GM19025 (cell line): ENCODE results near the gene PPDPF.
A peak's percentile ranks its signal among the peaks of the same experiment; 100 is the strongest.

Experiments used
- ATAC-seq: cut with Tn5 transposase; IDR thresholded peaks from one replicate; pipeline ENCODE4 v1.9.1; 2021; ENCODE audit warnings: mild to moderate bottlenecking, low read depth, moderate library complexity; ENCODE audit not compliant: unreplicated experiment

The PPDPF gene

GRCh38 chr20:63536241-63536977, 15.8 kb downstream of the PPDPF start:
- ATAC-seq: no peak

DNA sequence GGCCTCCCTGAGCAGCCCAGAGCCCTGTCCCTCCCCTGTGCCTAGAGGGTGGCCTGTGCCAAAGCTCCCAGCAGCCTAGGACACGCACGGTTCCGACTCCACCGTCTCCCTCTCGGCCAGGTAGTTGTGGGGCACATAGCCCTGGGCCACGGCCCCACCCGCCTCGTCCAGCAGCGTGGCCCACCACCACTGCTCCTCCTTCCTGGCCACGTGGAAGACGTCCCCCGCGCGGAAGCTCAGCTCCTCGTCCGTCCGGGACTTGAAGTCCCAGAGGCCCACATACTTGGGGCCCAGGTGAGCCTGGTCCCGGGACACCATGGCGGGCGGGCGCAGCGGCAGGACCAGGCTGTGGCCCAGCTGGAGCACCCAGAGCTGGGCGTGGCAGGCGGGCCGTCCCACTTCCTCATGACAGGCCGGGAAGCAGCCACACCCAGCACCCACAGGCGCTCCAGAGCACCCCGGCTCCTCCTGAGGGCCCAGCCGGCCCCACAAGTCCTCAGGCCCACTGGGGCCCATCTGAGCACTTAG, 16.5 kb downstream of the PPDPF start, which contains the start of gene PTK6:
Gene PTK6 (minus strand): TSS at position 380 of the 528 bp plus-strand sequence. CDS start 62 bp downstream, at position 318.
- ATAC-seq: no peak

DNA sequence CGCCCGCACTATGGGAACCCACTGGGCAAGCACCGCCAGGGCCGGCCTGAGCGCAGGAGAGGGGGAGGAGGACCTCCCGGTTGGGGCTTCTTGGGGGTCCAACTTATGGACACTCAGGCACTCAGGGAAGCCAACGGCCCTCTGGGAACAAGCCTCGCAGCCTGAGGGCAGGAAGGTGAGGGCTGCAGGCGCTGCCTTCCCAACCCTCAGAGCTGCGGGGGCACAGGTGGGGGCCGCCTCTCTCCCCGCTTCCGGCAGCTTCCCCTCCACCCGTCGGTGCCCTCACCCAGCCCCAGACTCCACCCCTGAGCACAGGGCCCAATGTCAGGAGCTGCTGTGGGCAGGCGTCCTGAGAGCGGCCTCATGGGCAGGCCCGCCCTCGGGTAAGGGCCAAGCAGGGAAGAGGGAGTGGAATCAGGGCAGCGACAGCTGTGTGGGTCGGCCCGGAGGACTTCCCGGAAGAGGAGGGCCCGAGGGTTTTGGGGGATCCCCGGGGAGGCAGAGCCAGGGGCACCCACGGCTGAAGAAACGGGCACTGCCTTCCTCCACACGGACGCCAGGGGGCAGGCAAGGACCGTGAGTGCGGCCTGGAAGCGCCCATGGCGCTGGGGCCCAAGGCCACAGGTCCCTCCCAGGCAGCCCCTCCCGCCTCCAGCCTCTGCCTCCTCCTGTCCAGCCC, 17.1 kb downstream of the PPDPF start:
- peak; percentile 88 for ATAC-seq

- no peak for ATAC-seq
Observed at GRCh38 chr20:63538204-63539091, 17.9 kb downstream of the PPDPF start.

- no peak for ATAC-seq
Observed at GRCh38 chr20:63539092-63539430, 18.5 kb downstream of the PPDPF start.

GRCh38 chr20:63539441-63540370, 19.1 kb downstream of the PPDPF start:
- no peak for ATAC-seq

- no peak for ATAC-seq
Observed at GRCh38 chr20:63540417-63541186, 20.0 kb downstream of the PPDPF start.

GRCh38 chr20:63541371-63541770, 20.8 kb downstream of the PPDPF start:
- ATAC-seq: no peak

DNA sequence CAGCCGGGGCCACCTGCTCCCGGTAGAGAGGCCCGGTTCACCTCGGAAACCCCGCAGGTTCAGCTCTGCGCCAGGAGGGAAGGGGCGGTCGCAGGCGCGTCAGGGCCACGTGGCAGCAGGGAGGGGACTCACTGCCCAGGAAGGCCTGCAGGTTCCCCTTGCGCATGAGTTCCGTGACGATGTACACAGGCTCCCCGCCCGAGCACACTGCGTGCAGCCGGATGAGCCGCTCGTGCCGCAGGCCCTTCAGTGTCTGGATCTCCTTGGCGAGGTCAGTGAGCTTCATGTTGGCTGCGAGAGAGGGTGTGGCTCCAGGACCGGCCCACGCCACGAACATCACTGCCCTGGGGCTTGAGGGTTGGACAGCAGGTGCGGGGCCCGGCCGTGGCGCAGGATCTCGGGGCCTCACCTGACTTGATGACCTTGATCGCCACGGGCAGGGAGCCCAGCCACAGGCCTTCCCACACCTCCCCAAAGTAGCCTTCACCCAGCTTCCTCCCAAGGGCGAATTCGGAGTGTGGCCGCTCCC, 21.5 kb downstream of the PPDPF start:
- no peak for ATAC-seq

GRCh38 chr20:63542696-63543095, 22.1 kb downstream of the PPDPF start:
- no peak for ATAC-seq

- ATAC-seq: no peak
Observed at GRCh38 chr20:63543131-63543530, 22.6 kb downstream of the PPDPF start.

DNA sequence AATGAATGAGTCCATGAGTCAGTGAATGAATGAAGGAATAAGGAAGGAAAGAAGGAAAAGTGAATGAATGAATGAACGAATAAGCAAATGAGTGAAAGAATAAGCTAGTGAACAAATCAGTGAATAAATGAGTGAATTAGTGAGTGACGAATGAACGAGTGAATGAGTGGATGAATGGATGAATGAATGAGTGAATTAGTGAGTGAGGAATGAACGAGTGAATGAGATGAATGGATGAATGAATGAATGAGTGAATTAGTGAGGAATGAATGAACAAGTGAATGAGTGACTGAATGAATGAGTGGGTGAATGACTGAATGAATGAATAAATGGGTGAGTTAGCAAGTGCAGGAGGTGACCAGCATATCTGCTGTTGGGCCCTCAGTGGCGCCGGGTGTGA, 23.2 kb downstream of the PPDPF start:
- ATAC-seq: no peak

DNA sequence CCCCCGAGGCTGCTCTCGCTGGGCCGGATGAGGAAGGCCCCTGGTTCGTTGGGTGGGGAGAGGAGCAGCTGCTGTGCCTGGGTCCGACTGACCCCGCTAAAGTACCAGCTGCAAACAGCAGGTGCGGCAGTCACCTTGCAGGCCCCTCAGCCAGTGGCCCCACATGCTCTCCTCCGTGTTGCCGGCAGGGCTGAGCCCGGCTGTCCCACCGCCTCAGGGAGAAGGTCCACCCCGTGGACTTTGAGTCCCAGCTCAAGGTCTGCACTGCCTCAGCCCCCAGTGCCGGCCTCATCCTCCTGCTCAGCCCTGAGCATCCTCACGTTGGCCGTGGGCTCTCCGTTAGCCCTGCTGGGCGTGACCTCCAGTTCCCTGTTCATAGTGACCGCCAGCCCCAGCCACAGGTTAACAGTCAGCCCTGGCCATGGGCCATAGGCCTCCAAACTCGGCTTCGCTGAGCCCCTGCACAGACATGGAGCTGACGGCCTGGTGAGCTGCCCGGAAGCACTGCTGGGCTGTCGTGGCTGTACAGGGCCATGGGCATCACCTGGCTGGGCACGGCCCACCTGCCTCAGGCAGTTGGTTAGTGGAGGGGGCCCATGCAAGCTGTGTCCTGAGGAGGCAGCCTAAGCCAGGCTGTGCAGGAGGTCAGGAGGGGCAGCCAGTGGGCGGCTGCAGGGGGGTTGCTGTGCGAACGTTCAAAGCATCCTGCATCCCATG, 23.8 kb downstream of the PPDPF start:
- ATAC-seq: no peak

DNA sequence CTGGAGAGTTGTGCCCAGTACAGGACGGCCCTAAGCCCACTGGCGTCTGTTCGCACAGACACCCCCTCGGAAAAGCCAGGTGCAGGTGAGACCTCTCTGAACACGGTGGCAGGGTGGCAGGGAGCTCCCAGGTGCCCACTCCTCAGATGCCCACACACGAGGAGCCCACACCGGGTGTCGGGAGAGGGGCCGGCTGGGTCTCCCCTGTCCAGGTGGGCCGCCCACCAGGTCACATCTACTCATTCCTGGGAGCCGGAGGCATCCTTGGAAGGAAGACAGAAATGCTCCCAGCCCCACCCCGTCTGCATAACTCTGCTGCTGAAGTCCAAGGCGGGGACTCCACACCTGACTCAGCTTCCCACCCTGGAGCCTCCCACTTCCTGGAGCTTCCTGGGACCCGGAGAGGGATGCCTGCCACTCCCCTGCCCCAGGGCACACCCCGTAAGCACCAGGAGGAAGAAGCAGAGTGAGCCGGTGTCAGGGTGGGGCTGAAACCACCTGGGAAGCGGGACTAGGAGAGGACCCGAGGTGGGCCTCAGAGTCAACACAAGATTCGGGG, 24.5 kb downstream of the PPDPF start:
- no peak for ATAC-seq

DNA sequence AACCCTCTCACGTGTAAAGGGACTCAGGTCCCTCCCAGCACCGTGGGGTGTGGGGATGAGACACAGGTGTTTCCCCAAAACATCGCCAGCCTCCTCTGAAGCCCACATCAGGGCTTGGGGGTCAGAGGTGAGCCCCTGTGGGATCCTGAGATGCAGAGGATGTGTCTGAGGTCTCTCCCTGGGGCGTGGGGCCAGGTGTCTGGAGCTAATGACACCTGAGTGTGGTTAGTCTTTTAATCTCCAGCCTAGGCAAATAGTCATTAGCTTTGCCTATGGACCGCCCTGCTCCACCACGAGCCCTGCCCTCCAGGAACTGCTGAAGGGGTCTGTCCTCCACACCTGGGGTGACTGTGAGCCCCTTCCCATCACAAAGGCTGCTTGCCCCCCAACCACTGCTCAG, 25.2 kb downstream of the PPDPF start:
- no peak for ATAC-seq

GRCh38 chr20:63546256-63546955, 25.8 kb downstream of the PPDPF start:
- no peak for ATAC-seq

GRCh38 chr20:63546956-63547724, 26.6 kb downstream of the PPDPF start:
- no peak for ATAC-seq
